Inflammatory macrophage treated with lipopolysaccharide for 4 hours (primary cell): ENCODE measurements around the gene SEMA3B.
A peak's percentile ranks its signal among the peaks of the same experiment; 100 is the strongest.
"Not testable (repeated sequence)": the region's sequence is repeated elsewhere in the genome, so short reads cannot be mapped to it uniquely, and the experiment has no call there.

Source experiments
- DNase-seq: peaks from one replicate; pipeline ENCODE4 v3.0.0-alpha.2; 2020

The SEMA3B gene

GRCh38 chr3:50260027-50260941 is 8.7 kb upstream of the SEMA3B start:
- DNase-seq = peak; percentile 90

- DNase-seq = no peak
These were observed 8.0 kb upstream of the SEMA3B start for GRCh38 chr3:50260942-50261441.

- no peak for DNase-seq
These were observed 7.4 kb upstream of the SEMA3B start for GRCh38 chr3:50261505-50261904.

- DNase-seq = not testable (repeated sequence)
These were observed 6.7 kb upstream of the SEMA3B start for GRCh38 chr3:50262200-50262599.

- DNase-seq = no peak
These were observed 6.2 kb upstream of the SEMA3B start for GRCh38 chr3:50262778-50263177.

- no peak for DNase-seq
These were observed 5.2 kb upstream of the SEMA3B start for GRCh38 chr3:50263478-50264382.

- DNase-seq = no peak
These were observed 4.5 kb upstream of the SEMA3B start for GRCh38 chr3:50264383-50264963.

- DNase-seq = no peak
These were observed 3.9 kb upstream of the SEMA3B start for GRCh38 chr3:50264964-50265485.

GRCh38 chr3:50265571-50265970 is 3.4 kb upstream of the SEMA3B start:
- DNase-seq = no peak

GRCh38 chr3:50266017-50266416 is 2.9 kb upstream of the SEMA3B start:
- no peak for DNase-seq

- DNase-seq = no peak
These were observed 2.1 kb upstream of the SEMA3B start for GRCh38 chr3:50266836-50267235.

GRCh38 chr3:50267280-50267913 is 1.6 kb upstream of the SEMA3B start:
- DNase-seq = no peak

GRCh38 chr3:50268276-50268675 is 671 bp upstream of the SEMA3B start:
- no peak for DNase-seq

GRCh38 chr3:50269460-50269859 is 513 bp downstream of the SEMA3B start:
- DNase-seq = no peak

- DNase-seq = no peak
These were observed 1.0 kb downstream of the SEMA3B start for GRCh38 chr3:50269977-50270413.

GRCh38 chr3:50270422-50271224 is 1.7 kb downstream of the SEMA3B start:
- no peak for DNase-seq

GRCh38 chr3:50271314-50271936 is 2.5 kb downstream of the SEMA3B start:
- no peak for DNase-seq

GRCh38 chr3:50272538-50272910 is 3.6 kb downstream of the SEMA3B start:
- DNase-seq = not testable (repeated sequence)

- peak; percentile 76 for DNase-seq
These were observed 4.2 kb downstream of the SEMA3B start for GRCh38 chr3:50272911-50273688.

GRCh38 chr3:50273689-50274065 is 4.7 kb downstream of the SEMA3B start:
- DNase-seq = no peak
